ENCODE results near the gene GAD1. TPM values are rescaled to one million over a fixed set of nuclear protein-coding genes. Genes with fewer than 3 reads are reported as not detected.

GAD1 gene
- total RNA-seq, 4 donors from 2014 or later = not detected

- TF ChIP-seq POLR2A (IDR thresholded peaks at IDR 0.05) (no peak), CTCF (IDR thresholded peaks at IDR 0.05 in 4 of 5, conservative IDR thresholded peaks at IDR 0.05 in 1 of 5) (no peak)
- intact Hi-C loops (cut with DNase I; ENCODE audit: low total_unique reads) = no loop called here
- Histone ChIP-seq H3K4me3 (no peak overlapping the region), H3K27ac (no peak overlapping the region), H3K36me3 (no peaks in the 10 kb centered on the region), H3K9me3 (no peaks in the 10 kb centered on the region), H3K4me1 (no peaks in the 10 kb centered on the region), H3K27me3 (no peaks in the 10 kb centered on the region)
- no peak for ATAC-seq
- no peak for DNase-seq
- in situ Hi-C loops (cut with MboI; ENCODE audit: low sequenced_read_pairs in 4 of 4) = no loop called here
These were observed 33.1 kb upstream of the GAD1 start for GRCh38 chr2:170783549-170783948.

- Histone ChIP-seq H3K9me3 (no peaks in the 10 kb centered on the region), H3K27ac (no peak overlapping the region), H3K36me3 (no peaks in the 10 kb centered on the region), H3K27me3 (no peaks in the 10 kb centered on the region), H3K4me3 (no peak overlapping the region), H3K4me1 (no peaks in the 10 kb centered on the region)
- DNase-seq = no peak
- intact Hi-C loops (cut with DNase I; ENCODE audit: low total_unique reads) = no loop called here
- ATAC-seq = no peak
- no peak for TF ChIP-seq CTCF (IDR thresholded peaks at IDR 0.05 in 4 of 5, conservative IDR thresholded peaks at IDR 0.05 in 1 of 5)
- in situ Hi-C loops (cut with MboI; ENCODE audit: low sequenced_read_pairs in 4 of 4) = no loop called here
These were observed 17.7 kb upstream of the GAD1 start for GRCh38 chr2:170798996-170799395.

GRCh38 chr2:170806548-170806947, 10.1 kb upstream of the GAD1 start:
- intact Hi-C loops (cut with DNase I; ENCODE audit: low total_unique reads) = no loop called here
- H3K4me3 ChIP-seq = no peak overlapping the region
- H3K27ac ChIP-seq = no peak overlapping the region
- ATAC-seq (no peak), DNase-seq (no peak)
- no peaks in the 10 kb centered on the region for H3K27me3 ChIP-seq
- H3K4me1 ChIP-seq = no peaks in the 10 kb centered on the region
- no peaks in the 10 kb centered on the region for H3K36me3 ChIP-seq
- TF ChIP-seq CTCF (IDR thresholded peaks at IDR 0.05 in 4 of 5, conservative IDR thresholded peaks at IDR 0.05 in 1 of 5) = no peak
- TF ChIP-seq POLR2A (IDR thresholded peaks at IDR 0.05) = no peak
- in situ Hi-C loops (cut with MboI; ENCODE audit: low sequenced_read_pairs in 4 of 4) = loop anchor here in 2 of 4 donors (25.0 kb wide), 3 partner anchors 319 to 569 kb away; no protein-coding TSS in a partner anchor
- no peaks in the 10 kb centered on the region for H3K9me3 ChIP-seq

- Histone ChIP-seq H3K36me3 (no peaks in the 10 kb centered on the region), H3K4me1 (peaks cover 34 to 37% of the 10 kb centered on the region in 2 donors), H3K27ac (no peak overlapping the region), H3K9me3 (no peaks in the 10 kb centered on the region), H3K27me3 (peaks cover 51 to 52% (median 52%) of the 10 kb centered on the region in 3 donors), H3K4me3 (no peak overlapping the region)
- peak; percentile 74 to 85 for ATAC-seq
- TF ChIP-seq POLR2A (IDR thresholded peaks at IDR 0.05) (no peak), CTCF (IDR thresholded peaks at IDR 0.05 in 4 of 5, conservative IDR thresholded peaks at IDR 0.05 in 1 of 5) (peak; percentile 40 to 70 (median 68))
- in situ Hi-C loops (cut with MboI; ENCODE audit: low sequenced_read_pairs in 4 of 4) = loop anchor here (10.0 to 25.0 kb wide), 6 partner anchors 326 to 578 kb away; no protein-coding TSS in a partner anchor
- intact Hi-C loops (cut with DNase I; ENCODE audit: low total_unique reads) = loop anchor here (1.0 to 10.0 kb wide), 4 partner anchors 98 to 489 kb away; partner anchors contain the start of gene SP5
- peak; percentile 27 to 53 for DNase-seq
These were observed 3.7 kb upstream of the GAD1 start for GRCh38 chr2:170812710-170813600.
